GM19452 (cell line): ENCODE data around the gene SEC61A1.
A peak's percentile ranks its signal among the peaks of the same experiment; 100 is the strongest.

ENCODE experiments used
- ATAC-seq: cut with Tn5 transposase; IDR thresholded peaks from one replicate; pipeline ENCODE4 v1.9.1; 2021; ENCODE audit not compliant: unreplicated experiment

The SEC61A1 gene

DNA sequence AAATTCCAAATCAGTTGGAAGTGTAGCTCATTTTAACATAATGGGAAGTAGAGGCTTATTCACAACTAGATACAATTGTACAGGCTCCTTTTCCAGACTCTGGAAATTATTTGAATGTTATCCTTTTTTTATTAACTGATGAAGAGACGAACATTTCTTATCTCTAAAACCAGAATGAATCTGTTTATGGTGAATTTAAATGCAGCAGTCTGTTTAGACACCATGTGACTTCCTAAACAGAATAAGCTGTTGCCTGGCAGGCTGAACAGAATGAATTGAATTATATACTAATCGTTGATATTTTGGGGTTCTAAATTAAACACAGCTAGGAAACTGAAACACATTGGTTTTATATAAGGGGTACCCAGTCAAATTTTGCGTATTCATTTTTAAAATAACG lies 4.0 kb downstream of the SEC61A1 start:
- no peak for ATAC-seq

DNA sequence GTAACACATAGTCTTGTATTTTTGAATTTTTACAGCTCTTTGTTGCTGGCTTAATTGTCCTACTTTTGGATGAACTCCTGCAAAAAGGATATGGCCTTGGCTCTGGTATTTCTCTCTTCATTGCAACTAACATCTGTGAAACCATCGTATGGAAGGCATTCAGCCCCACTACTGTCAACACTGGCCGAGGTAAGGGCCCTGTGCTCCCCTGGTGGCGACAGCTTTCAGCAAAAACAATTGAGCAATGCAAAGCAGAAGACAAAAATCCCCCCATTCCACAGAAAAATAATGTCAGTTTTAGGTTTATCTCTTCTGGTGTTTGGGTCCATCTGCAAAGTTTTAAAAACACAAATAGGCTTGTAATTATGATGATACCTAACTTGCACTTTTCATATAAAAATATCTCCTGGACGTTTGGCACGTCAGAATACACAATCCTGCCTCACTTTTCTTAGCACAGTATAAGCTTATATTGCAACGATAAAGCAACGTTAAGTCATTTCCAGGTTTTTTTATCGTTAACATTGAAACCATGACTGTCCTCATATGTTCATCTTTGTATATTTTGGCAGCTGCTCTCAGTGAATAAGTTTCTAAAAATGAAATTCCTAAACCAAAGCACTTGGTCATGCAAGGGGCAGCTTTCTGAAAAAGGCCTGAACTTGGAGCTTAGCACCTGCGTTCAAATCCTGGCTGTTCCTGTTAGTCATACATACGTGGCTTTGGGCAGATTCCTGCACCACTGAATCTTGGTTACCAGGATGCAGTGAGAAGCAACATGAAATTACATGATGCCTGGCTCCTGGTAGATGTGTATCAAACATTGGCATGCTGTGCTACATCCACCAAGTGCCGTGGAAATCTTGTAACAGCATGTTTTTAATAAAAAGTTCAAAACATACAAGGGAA lies 8.5 kb downstream of the SEC61A1 start:
- no peak for ATAC-seq

DNA sequence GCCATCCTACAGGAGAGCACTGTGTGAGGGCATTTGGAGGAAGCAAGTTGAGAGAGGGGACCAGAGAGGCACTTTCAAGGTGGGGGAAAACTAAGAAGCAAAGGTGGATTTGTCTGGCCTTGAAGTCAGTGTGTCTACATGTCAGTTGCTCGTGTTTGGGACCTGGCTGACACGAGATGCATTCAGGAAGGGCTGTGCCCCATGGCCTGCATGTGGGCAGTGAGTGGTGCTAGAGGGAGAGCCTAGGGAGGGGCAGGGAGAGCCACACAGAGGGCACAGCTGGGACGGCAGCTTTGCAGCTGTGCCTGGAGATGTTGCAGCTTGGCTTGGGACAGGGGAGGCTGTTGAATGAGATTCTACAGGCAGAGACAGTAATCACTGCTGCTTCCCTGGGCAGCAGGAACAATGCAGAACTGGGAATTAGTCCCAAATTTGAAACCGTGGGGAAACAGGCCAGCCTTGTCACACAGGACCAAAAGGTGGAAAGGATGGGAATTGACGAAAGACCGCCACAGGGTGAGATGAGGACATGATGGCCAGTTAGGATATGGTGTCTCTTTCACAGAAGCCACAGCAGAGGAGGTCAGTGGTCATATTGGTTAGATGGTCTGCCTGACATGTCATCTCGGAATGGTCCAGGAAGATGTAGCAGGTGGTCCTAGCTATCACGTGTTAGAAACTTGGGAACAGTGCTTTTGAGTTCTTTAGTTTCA lies 10.0 kb downstream of the SEC61A1 start:
- no peak for ATAC-seq

DNA sequence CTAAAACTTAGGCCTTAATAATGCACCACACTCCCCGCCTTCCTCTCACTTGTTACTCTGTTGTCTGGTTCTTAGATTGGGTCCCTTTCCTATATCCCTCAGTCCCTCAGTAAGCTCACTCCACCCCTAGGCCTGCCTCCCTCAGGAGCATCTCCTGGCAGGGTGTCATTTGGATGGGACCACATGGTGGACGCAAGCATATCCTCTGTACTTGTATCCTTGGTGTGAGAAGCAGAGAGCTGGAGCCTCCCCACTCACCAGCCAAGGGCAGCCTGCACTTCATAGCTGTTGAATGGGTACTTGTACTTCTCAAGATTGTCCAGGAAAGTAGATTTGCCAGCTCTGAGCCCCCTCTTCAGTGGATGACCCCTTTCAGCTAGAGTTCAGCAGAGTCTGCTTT lies 11.6 kb downstream of the SEC61A1 start:
- no peak for ATAC-seq

DNA sequence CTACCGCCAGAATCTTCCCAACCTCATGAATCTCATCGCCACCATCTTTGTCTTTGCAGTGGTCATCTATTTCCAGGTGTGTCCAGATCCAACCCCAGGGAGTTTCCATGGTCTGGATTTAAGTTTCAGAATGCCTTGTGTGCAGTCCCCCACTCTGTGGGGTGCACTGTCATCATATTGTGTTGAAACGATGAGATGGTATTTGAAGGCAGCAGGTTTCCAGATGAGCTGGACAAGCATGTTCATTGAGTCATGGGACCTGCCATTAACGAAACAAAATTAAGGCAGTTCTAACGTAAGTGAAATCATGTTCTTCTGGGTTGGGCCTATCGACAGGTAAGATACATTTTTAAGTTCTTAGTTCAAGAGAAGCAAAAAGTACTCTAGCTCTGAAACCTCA lies 12.7 kb downstream of the SEC61A1 start:
- ATAC-seq = no peak

DNA sequence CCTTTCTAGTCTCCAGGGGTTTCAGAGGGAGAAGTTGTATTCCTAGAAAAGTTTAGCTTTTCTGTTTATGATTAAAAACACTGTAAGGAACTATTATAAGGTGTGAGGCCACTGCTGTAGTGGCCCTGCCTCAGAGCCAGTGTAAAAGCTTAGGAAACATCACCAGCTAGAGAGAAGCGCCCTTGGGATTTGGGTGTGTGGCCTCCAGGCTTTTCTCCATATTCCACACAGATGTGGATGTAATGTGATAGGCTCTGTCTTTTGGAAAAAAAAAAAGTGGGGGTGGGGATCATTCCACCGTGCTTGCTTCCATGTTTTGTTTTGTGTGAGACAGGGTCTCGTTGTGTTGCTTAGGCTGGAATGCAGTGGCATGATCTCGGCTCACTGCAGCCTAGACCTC lies 13.9 kb downstream of the SEC61A1 start:
- no peak for ATAC-seq

DNA sequence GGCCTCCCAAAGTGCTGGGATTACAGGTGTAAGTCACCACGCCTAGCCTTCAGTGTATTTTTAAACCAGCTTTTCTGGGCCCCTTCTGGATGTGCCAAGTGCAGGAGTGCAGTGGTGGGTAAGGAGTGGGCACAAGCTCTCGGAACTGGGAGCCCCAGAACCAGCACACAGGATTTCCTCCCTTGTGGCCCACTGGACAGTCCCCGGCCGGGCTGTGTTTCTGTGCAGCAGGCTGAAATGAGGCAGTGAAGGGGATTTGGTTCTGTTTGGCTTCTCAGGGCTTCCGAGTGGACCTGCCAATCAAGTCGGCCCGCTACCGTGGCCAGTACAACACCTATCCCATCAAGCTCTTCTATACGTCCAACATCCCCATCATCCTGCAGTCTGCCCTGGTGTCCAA lies 14.4 kb downstream of the SEC61A1 start:
- no peak for ATAC-seq

DNA sequence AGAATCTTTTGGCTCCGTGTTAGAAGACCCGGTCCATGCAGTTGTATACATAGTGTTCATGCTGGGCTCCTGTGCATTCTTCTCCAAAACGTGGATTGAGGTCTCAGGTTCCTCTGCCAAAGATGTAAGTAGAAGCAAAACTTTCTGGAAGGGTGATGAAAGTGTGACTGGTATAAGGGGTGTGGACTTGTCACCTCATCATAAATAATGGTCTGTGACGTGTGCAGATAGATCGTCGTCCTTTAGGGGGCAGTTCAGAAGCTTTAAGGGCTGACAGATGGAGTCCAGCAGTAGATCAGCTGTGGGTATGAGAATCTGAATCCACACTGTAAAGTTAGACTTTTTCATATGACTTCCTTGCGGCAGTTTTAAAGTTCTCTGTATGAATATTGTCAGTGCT lies 15.3 kb downstream of the SEC61A1 start:
- ATAC-seq = no peak

DNA sequence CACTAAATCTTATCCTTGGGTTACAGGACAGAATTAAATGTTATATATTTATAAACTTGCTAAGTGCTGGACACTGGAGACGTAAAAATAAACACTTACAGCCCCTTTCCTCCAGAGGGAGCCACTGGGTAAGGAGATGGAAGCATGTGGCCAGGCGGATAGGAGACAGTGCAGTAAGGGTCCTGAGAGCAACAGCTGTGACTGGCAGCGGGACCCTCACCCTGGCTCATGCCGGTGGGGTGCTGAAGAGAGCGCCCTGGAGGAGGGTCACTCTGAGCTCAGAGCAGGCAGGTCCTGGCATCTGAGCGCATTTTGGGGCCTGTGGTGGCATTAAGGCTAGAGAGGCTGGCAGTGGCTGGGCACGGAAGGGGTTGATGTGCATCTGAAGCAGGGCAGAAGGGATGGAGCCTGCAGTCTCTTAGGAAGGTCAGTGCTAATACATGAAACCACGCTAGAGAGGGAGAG lies 16.0 kb downstream of the SEC61A1 start:
- no peak for ATAC-seq

DNA sequence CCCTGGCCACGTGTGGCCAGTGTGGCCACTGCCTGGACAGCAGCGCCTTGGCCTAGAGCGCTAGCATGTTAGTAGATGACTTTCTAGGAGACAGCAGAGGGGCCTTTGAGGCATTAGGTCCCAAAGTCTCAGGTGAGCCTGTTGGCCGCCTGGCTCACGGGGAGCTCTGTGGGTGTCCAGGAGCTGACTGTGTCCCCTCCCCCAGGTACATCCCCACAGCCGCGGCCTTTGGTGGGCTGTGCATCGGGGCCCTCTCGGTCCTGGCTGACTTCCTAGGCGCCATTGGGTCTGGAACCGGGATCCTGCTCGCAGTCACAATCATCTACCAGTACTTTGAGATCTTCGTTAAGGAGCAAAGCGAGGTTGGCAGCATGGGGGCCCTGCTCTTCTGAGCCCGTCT lies 17.0 kb downstream of the SEC61A1 start:
- no peak for ATAC-seq

DNA sequence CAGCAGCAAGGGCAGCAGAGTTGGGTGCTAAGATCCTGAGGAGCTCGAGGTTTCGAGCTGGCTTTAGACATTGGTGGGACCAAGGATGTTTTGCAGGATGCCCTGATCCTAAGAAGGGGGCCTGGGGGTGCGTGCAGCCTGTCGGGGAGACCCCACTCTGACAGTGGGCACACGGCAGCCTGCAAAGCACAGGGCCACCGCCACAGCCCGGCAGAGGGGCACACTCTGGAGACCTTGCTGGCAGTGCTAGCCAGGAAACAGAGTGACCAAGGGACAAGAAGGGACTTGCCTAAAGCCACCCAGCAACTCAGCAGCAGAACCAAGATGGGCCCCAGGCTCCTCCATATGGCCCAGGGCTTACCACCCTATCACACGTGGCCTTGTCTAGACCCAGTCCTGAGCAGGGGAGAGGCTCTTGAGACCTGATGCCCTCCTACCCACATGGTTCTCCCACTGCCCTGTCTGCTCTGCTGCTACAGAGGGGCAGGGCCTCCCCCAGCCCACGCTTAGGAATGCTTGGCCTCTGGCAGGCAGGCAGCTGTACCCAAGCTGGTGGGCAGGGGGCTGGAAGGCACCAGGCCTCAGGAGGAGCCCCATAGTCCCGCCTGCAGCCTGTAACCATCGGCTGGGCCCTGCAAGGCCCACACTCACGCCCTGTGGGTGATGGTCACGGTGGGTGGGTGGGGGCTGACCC lies 18.8 kb downstream of the SEC61A1 start:
- ATAC-seq = no peak

DNA sequence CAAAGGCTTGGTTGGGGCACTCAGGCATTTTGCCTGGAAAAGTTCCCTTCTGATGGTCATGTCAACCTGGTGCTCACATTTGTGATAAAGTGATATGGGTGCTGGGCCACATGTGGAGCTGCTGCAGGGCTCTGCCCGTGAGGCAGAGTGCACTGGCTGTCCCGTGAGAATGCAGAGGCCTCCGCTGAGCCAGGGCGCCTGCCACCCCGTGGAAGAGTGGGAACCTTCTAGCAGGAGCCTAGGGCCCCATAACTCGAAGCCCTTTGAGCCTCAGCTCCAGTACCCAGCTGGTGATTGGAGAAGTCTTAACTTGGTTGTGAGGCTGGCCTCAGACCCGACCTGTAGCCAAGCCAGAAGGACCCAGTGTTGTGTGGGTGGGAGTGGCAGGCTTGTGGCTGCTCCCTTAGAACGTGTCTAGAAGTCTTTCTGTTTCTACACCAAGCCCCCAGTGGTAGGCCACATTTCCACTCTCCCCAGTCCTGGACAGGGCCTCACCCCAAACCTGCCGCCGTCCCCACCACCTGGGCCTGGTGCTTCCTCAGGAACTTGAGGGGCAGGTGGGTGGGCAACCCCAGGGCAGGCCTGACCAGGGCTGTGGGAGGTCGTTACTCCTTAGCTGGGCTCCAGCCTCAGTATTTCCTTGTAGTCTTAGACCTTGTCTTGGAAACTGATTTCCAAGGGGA lies 19.7 kb downstream of the SEC61A1 start:
- no peak for ATAC-seq

DNA sequence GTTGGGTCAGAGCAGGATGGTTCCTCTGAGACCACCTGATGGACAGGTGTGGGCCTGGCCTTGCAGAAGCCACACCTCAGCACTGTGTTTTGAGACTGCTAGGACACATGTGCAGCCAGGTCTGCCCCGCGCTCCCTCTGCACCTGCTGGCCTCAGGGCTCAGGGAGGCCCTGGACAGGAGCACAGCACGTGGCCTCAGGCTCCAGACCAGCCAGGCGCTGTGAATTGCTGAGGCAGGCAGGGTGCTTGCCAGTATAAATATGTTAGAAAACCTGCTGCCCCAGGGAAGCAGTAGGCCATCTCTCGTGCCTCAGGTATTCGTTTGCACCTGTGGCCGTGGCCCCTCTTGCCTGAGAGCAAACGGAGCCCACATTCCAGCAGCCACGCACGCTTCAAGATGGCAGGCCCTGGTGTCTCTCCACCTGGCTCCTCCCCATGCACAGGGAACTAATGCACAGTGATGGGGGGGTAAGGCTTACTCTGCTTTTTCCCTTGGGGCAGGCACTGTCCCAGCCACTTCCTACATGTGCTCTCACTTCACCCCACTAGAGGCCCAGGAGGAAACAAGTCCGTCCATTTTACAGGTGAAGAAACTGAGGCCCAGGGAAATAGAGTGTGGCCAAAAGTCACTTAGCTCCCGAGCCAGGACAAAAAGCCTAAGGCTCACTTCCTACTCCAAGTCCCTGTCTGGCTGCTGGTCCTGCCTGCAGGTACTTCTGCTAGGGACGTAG lies 20.4 kb downstream of the SEC61A1 start:
- no peak for ATAC-seq

DNA sequence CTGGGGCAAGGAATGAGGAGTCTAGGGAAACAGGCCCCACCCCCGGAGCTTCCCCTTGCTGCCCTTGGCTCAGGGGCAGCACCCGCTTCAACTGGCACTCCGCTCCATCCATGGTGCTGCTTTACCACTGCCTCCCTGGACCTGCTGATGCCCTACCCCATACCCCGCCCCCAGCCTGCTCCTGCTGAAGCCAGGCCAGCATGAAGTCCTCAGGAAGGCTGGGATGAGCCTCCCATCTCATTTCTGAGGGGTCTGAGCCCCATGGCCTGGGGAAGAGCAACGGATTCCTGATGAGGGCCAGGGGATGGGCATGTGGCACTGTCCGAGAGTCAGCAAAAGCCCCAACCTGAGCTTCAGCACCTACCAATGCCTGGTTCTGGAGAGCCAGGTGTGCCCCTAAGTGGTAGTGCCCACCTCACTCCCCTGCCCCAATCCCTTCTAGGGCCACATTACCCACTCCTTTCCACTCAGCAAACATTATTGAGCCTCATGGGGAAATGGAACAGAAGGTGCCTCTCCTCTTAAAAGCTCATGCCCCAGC lies 21.0 kb downstream of the SEC61A1 start:
- no peak for ATAC-seq

DNA sequence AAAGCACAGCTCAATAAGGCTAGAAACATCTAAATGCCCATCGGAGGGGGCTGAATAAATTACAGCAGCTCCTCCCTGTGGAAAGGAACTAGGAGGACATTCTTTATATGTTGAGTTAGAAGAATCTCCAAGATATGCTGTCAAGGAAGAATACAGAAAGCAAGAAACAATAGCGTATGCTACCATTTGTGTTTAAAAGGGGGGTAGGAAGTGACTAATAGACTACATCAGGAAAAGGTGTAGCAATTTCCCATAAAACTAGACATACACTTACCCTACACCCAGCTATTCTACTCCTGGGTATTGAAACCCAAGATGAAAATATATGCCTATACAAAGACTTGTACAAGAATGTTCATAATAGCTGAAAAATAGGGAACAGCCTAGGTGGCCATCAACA lies 21.6 kb downstream of the SEC61A1 start:
- ATAC-seq = no peak

DNA sequence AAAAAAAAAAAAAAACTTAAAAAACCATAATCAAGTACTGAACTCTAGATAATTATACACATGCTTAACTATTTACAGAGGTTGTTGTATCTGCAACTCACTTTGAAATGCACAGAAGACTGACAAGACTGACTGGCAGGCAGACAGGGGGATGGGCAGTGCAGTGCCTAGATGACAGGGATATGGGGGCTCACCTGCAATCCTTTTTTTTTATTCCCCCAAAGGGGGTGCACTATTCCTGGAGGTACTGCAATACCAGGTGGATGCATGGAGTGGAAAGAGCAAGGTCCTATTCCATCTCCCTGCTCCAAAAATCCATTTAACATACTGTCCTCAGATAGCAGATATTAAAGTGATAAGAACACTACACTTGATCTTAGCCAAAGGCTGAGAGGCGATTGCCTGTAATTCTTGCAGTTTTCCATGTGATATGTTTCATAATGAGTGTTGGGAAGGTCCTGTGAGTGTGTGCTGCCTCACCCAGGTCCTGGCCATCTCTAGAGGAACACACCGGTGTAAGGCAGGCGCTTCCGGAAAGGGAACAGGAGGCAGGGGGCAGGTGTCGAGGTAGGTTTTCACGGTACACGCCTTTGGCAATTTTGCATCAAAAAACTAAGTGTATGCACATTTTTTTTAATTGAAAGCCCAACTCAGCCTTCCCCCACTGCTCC lies 22.7 kb downstream of the SEC61A1 start:
- ATAC-seq = no peak

DNA sequence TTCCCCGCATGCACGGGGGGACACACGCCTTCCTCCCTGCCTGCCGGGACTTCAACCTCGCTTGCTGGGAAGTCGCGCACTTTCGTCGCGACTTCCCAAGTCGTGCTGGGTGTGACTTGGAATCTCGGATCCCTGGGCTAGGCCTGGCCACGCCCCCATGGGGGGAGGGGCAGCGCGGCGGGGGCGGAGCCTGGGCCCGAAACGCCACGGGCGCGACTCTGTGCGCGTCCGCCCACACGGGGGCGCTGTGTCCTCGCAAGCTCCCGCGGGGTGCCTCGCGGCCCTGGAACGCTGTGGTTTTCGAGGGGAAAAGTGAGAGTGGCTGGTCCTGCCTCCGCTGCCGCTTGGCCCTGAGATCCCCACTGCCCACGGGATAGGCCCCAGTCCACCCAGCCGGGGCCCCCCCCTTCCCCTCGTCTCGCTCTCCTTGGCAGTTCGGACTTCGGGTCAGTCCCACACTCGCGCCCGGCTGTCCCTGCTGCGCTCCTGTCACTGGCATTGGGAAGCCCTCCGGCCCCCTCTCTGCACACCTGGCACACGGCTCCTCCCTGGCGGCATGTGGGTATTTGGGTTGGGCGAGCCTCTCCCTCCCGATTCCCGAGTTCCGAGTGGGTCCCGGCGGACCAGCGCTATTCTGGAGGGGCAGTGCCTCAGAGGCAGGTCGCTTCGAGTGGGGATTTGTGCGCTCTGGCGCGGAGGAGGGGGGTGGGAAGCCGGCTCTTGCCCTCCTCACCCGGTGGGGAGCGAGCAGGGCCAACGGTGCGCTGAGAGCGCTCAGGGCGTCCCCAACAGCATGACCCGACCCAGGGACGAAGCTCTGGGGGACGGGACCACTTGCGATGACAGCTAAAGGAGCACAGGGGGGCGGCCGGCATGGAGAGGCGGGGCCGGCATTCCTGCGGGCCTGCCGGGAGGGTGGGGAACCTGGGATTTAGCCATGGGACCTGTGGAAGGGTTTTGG lies 23.6 kb downstream of the SEC61A1 start:
- ATAC-seq = peak; percentile 57

DNA sequence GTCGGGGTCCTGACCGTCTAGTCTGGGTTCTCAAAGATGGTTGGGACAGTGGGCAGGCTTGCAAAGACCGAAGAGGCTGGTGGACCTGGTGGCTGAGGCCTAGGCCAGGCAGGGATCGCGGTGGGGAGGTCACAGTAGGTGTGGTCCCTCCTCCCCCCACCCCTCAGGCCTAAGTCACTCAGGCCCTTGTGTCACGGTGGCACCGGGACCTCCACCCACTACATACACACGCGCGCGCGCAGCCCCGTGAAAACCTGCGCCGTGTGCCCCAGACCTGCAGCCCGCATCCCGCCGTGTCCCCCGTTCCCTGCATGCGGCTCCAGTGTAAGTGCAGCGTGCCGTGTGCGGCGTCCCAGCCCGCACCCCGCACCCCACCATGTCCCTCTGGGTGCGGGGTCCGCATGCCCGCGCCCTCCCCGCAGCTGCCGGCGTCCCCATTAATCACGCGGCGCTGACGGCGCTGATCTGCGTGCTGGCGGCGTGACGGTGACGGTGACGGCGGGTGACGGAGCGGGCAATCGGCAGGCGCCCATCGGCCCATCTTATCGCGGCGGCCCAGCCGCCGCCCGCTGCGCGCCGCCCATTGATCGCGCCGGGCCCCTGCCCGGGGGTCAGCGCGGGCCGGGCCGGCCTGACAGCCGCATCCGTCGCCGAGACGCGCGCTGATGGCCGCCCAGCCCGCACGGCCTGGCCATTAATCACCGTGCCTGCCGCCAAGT lies 24.4 kb downstream of the SEC61A1 start:
- ATAC-seq = no peak
